ENCODE data around the gene EVPL. TPM values are rescaled to one million over a fixed set of nuclear protein-coding genes. Genes with fewer than 3 reads are reported as not detected.
A peak's percentile ranks its signal among the peaks of the same experiment; 100 is the strongest.

Gene EVPL
- total and polyA plus RNA-seq, 10 of the 15 experiments (the other 5 are each of a cell fraction or from before 2014, with no cell fraction given): 0.03 TPM; not detected in 9

GRCh38 chr17:76005263-76006149 lies 21.6 kb downstream of the EVPL start (continued):
- TF ChIP-seq BCLAF1 (IDR thresholded peaks at IDR 0.05) (no peak), IKZF2 (IDR thresholded peaks at IDR 0.05) (no peak), LARP7 (IDR thresholded peaks at IDR 0.05) (no peak), ZNF207 (IDR thresholded peaks at IDR 0.05; ENCODE audit: borderline replicate concordance) (0 out of 2 replicates have a peak, but pooled peaks have one; percentile 30), POLR2A (IDR thresholded peaks at IDR 0.05; ENCODE audit: low read depth, low read length) (no peak), ATF7 (IDR thresholded peaks at IDR 0.05; ENCODE audit: low read depth) (no peak), CBFB (IDR thresholded peaks at IDR 0.05; ENCODE audit: low read depth) (no peak), TAF1 (IDR thresholded peaks at IDR 0.05; ENCODE audit: borderline replicate concordance, low read depth, low read length) (no peak), CHD2 (IDR thresholded peaks at IDR 0.05; ENCODE audit: borderline replicate concordance, low read depth, low read length) (no peak), DPF2 (IDR thresholded peaks at IDR 0.05) (no peak), CTCF (IDR thresholded peaks at IDR 0.05 in 2 of 3, conservative IDR thresholded peaks at IDR 0.05 in 1 of 3; ENCODE audit: control insufficient read depth in 2 of 3, extremely low read depth in 1 of 3, insufficient read depth in 1 of 3, low read depth in 3 of 3, low read length in 3 of 3) (peak; percentile 63 to 85 (median 65)), POU2F2 (IDR thresholded peaks at IDR 0.05; ENCODE audit: borderline replicate concordance, low read depth, low read length) (0 out of 3 replicates have a peak, but pooled peaks have one; percentile 21), KLF5 (IDR thresholded peaks at IDR 0.05; ENCODE audit: partially characterized antibody) (no peak), RELA (IDR thresholded peaks at IDR 0.05; ENCODE audit: borderline replicate concordance, partially characterized antibody) (peak; percentile 25)
- TF ChIP-seq, protein P1, sequence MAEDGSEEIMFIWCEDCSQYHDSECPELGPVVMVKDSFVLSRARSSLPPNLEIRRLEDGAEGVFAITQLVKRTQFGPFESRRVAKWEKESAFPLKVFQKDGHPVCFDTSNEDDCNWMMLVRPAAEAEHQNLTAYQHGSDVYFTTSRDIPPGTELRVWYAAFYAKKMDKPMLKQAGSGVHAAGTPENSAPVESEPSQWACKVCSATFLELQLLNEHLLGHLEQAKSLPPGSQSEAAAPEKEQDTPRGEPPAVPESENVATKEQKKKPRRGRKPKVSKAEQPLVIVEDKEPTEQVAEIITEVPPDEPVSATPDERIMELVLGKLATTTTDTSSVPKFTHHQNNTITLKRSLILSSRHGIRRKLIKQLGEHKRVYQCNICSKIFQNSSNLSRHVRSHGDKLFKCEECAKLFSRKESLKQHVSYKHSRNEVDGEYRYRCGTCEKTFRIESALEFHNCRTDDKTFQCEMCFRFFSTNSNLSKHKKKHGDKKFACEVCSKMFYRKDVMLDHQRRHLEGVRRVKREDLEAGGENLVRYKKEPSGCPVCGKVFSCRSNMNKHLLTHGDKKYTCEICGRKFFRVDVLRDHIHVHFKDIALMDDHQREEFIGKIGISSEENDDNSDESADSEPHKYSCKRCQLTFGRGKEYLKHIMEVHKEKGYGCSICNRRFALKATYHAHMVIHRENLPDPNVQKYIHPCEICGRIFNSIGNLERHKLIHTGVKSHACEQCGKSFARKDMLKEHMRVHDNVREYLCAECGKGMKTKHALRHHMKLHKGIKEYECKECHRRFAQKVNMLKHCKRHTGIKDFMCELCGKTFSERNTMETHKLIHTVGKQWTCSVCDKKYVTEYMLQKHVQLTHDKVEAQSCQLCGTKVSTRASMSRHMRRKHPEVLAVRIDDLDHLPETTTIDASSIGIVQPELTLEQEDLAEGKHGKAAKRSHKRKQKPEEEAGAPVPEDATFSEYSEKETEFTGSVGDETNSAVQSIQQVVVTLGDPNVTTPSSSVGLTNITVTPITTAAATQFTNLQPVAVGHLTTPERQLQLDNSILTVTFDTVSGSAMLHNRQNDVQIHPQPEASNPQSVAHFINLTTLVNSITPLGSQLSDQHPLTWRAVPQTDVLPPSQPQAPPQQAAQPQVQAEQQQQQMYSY (CRISPR knock-in tag; IDR thresholded peaks at IDR 0.05): no peak
- TF ChIP-seq, protein P2, sequence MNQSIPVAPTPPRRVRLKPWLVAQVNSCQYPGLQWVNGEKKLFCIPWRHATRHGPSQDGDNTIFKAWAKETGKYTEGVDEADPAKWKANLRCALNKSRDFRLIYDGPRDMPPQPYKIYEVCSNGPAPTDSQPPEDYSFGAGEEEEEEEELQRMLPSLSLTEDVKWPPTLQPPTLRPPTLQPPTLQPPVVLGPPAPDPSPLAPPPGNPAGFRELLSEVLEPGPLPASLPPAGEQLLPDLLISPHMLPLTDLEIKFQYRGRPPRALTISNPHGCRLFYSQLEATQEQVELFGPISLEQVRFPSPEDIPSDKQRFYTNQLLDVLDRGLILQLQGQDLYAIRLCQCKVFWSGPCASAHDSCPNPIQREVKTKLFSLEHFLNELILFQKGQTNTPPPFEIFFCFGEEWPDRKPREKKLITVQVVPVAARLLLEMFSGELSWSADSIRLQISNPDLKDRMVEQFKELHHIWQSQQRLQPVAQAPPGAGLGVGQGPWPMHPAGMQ (IDR thresholded peaks at IDR 0.05; ENCODE audit: borderline replicate concordance): no peak

Measured in GM12878 (cell line).